Panc1 (cell line): ENCODE measurements around the gene SLC15A1.

Experiments
- CTCF ChIP-seq: fragments of 450-650 bp; IDR thresholded peaks from 2 replicates; pipeline ENCODE4 v1.5.1; 2017; ENCODE audit warnings: mild to moderate bottlenecking
- POLR2AphosphoS5 ChIP-seq: IDR thresholded peaks from 2 replicates; pipeline ENCODE4 v1.6.1; 2012; ENCODE audit warnings: mild to moderate bottlenecking, low read depth, low read length, moderate library complexity
- SIN3A ChIP-seq: IDR thresholded peaks from 2 replicates; pipeline ENCODE4 v1.6.1; 2012; ENCODE audit warnings: low read depth, mild to moderate bottlenecking, low read length, moderate library complexity, borderline replicate concordance; ENCODE audit not compliant: insufficient read depth
- TCF7L2 ChIP-seq: IDR thresholded peaks from 2 replicates; pipeline ENCODE4 v1.6.1; 2011; ENCODE audit warnings: mild to moderate bottlenecking, low read depth, low read length, inconsistent platforms

- TF ChIP-seq POLR2AphosphoS5 (no peak), SIN3A (no peak), CTCF (no peak), TCF7L2 (no peak)
These were observed 28.0 kb upstream of the SLC15A1 start for GRCh38 chr13:98780451-98780850.
